GM18951 (cell line): ENCODE data around the gene NDUFC2.
"Not testable (repeated sequence)": the region's sequence is repeated elsewhere in the genome, so short reads cannot be mapped to it uniquely, and the experiment has no call there.

ENCODE experiments used
- POLR2A ChIP-seq: IDR thresholded peaks from 4 replicates; pipeline ENCODE4 v1.6.1; 2011; ENCODE audit warnings: mild to moderate bottlenecking; ENCODE audit not compliant: insufficient read length, insufficient read depth; ENCODE audit errors: extremely low read depth
- in situ Hi-C: fragments of 300-500 bp; cut with MboI; formaldehyde crosslinking; loops from one replicate; pipeline ENCODE4 v1.12.0; 2022; ENCODE audit warnings: low sequenced_read_pairs, mixed read lengths, inconsistent platforms; ENCODE audit not compliant: unreplicated experiment

The NDUFC2 gene

DNA sequence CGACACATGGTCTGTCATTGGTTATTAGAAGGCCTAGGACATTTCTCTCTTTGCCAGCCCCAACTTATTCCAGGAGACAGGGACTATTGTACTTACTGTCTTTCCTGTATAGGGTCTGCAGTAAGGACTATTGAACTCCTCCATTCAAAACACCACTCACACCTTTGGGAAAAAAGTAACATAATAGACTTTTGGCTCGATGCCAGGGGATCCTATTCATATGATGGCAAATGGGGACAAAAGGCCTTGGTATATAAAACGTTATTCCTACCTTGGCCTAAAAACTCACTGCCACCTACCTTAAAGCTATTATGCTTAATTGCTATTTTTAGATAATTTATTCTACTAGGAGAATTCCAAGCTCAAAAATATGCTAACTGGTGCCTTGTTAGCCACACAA lies 6.3 kb upstream of the NDUFC2 start:
- in situ Hi-C loops: no loop called here
- no peak for TF ChIP-seq POLR2A

DNA sequence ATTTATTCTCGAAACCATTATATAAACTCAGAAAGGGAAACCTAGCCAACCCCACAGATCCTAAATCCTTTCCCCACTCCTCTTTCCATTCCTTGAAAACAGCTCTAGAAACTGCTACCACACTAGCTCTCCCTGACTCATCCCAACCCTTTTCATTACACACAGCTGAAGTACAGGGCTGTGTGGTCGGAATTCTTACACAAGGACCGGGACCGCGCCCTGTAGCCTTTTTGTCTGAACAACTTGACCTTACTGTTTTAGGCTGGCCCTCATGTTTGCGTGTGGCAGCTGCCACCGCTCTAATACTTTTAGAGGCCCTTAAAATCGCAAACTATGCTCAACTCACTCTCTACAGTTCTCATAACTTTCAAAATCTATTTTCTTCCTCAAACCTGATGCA lies 4.8 kb upstream of the NDUFC2 start:
- in situ Hi-C loops: not testable (repeated sequence)

DNA sequence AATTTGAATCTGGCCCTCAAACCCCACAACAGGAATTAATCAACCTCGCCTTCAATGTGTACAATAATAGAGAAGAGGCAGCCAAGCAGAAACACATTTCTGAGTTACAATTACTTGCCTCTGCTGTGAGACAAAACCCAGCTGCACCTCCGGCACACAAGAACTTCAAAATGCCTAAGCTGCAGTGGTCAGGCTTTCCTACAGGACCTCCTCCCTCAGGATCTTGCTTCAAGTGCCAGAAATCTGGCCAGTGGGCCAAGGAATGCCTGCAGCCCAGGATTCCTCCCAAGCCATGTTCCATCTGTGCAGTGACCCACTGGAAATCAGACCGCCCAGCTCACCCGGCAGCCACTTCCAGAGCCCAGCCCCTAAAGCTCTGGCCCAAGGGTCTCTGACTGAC lies 3.4 kb upstream of the NDUFC2 start:
- no peak for TF ChIP-seq POLR2A
- in situ Hi-C loops: no loop called here

DNA sequence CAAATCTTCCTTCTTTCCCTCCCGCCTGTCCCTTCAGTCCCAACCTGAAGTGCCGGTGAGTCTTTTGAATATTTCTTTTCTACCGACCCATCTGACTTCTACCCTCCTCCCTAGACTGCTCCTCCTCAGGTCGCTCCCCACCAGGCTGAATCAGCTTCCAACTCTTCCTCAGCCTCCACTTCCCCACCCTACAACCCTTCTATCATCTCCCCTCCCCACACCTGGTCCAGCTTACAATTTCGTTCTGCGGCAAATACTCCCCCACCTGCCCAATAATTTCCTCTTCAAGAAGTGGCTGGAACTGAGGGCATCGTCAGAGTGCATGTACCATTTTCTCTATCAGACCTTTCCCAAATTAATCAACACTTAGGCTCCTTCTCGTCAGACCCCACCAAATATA lies 2.5 kb upstream of the NDUFC2 start:
- in situ Hi-C loops: no loop called here

DNA sequence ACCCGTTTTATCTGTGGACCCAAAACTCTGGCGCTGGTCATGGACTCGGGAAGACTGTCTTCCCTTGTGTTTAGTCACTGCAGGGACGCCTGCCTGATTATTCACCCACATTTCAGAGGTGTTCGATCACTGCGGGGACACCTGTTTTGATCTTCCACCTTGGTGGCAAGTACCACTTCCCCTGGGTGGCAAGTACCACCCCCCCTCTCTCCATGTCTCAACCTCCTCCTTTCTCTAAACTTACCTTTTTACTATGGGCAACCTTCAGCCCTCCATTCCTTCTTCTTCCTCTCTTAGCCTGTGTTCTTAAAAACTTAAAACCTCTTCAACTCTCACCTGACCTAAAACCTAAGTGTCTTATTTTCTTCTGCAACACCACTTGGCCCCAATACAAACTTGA lies 1.9 kb upstream of the NDUFC2 start:
- TF ChIP-seq POLR2A: no peak
- in situ Hi-C loops: no loop called here

More for the DNA sequence above, 2.5 kb upstream of the NDUFC2 start:
- no peak for TF ChIP-seq POLR2A

DNA sequence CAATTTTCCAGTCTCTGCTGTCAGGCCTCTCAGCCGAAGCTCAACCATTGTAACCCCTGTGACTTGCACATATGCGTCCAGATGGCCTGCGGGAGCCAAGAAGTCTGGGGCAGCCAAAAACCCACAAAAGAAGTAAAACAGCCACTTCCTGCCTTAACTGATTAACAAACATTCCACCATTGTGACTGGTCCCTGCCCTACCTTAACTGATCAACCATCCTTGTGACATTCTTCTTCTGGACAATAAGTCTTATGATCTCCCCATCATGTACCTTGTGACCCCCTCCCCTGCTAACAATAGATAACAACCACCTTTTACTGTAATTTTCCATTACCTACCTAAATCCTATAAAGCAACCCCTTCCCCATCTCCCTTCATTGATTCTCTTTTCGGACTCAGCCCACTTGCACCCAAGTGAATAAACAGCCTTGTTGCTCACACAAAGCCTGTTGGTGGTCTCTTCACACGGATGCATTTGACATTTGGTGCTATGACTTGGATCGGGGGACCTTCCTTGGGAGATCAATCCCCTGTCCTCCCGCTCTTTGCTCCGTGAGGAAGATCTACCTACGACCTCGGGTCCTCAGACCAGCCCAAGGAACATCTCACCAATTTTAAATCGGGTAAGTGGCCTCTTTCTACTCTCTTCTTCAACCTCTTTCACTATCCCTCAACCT lies 1.3 kb upstream of the NDUFC2 start:
- in situ Hi-C loops: no loop called here
- TF ChIP-seq POLR2A: no peak

DNA sequence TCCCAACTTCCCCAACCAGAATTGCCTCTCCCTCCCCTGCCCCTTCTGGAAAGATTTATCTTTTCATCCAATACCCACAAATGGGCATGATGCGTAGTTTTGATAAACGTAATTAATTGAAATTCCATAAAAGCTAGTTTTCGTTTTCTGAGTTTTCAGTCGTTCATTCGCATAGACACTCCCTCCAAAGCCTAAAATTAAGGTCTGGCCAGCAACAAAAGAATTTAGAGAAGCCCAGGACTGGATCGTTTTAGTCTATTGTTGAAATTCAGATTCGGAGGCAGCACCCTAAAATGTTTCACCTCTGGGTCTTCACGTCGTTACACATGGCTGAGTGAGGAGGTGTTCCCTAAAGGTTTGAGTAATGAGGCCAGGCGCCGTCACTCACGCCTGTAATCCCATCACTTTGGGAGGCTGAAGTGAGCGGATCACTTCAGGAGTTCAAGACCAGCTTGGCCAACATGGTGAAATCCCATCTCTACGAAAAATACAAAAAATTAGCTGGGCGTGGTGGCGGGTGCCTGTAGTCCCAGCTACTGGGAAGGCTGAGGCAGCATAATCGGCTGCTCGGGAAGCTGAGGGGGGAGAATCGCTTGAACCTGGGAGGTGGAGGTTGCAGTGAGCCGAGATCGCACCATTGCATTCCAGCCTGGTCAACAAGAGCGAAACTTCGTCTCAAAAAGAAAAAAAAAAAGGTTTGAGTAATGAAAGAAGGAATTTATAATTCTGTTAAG lies 589 bp upstream of the NDUFC2 start:
- in situ Hi-C loops: no loop called here
- no peak for TF ChIP-seq POLR2A

DNA sequence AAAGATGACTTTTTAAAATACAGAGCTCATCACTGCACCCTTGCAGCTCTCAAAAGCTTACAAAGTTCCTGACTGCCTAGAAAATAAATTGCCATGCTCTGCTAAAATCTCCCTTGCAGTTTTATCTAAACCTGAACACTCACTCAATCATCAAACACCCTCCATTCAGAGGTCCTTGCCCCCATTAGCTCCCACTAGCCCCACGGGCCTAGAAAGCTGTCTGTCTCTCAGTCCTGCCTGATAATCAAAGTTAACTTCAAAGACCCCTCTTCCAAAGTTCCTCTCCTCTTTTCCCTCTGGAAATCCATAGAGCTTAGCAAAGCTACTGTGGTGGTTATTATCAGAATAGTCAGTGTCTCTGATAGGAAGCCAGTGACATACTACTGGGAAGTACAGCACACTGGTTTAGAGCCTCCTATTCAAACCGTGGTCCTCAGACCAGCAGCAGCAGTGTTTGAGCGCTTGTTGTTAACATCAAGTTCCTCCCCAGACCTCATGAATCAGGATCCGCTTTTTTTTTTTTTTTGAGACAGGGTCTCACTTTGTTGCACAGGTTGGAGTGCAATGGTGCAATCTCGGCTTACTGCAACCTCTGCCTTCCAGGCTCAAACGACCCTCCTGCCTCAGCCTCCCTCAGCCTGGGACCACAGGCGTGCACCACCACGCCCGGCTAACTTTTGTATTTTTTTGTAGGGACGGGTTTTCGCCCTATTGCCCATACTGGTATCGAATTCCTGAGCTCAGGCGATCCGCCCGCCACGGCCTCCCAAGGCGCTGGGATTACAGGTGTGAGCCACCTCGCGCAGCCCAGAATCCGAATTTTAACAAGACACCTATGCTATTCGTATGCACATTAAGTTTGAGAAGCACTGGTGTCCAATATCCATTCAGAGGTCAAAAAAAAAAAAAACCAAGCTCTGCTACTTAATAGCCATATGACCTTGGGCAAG lies 1.2 kb downstream of the NDUFC2 start:
- in situ Hi-C loops: no loop called here

DNA sequence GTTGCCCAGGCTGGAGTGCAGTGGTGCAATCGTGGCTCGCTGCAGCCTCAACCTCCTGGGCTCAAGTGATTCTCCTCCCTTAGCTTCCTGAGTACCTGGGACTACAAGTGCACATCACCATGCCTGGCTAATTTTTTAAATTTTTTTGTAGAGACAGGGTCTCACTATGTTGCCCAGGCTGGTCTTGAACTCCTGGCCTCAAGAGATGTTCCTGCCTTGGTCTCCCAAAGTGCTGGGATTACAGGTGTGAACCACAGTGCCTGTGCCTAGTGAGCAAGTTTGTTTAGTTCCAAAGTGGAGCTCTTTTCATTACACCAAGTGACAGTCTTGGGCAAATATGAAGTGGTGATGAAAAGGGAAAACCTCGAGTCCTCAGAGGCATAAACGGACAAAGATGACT lies 2.1 kb downstream of the NDUFC2 start:
- in situ Hi-C loops: not testable (repeated sequence)

More for the DNA sequence above, 1.2 kb downstream of the NDUFC2 start:
- no peak for TF ChIP-seq POLR2A

DNA sequence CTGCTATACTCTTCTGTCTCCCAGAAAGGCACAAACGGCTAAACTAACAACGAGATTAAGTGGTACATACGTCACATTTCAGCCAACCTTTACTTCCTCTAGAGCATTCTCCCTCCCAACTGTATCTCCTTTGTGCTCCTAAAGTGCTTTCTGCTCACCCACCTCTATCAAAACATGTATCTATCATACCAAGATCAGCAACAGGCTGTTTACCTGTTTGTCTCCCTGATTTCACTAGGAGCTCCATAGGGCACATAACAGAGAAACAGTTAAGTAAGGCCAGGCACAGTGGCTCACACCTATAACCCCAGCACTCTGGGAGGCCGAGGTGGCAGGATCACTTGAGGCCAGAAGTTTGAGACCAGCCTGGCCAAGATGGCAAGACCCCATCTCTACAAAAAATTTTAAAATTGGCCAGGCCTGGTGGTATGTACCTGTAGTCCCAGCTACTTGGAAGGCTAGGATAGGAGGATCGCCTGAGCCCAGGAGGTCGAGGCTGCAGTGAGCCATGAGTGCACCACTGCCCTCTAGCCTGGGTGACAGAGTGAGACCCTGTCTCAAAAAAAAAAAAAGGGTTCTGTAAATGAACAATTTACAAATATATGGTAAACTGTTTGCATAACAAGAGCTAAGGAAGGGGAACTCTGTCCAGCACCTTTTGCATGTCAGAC lies 2.8 kb downstream of the NDUFC2 start:
- in situ Hi-C loops: no loop called here
- TF ChIP-seq POLR2A: no peak

DNA sequence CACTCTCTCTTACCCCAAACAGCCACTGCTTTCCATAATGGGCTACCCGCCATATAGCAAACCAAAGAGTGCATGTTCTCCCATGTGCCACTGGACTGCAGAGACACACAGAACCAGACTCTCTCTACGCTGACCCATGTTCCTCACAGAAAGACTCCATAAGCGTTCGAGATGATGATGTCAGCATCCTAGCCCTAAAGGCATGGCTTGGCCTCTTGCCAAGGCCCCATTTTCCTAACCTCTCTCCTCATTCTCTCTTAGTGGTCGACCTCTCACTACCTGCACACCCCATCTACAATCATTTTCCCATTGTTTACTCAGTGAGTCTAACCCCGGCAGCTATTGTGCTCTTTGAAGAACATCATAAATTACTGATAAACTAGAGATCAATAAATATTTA lies 4.9 kb downstream of the NDUFC2 start:
- in situ Hi-C loops: no loop called here
- TF ChIP-seq POLR2A: no peak

DNA sequence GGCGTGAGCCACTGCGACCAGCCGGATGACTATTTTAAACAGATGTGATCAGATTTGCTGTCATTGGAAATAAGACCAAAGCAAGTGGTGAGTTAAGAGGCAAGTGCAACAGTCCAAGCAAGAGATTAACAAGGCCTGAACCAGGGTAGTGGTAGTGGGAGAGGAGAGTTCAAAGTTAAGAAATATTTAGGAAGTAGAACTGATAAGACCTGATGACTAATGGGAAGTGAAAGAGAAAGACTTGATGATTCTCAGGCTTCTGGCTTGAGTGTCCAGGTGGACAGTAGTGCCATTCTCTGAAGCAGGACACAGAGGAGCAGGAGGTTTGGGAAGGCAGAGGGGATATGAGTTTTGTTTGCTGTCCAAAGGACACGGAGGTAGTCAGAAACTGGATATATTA lies 7.2 kb downstream of the NDUFC2 start:
- no peak for TF ChIP-seq POLR2A
- in situ Hi-C loops: no loop called here

DNA sequence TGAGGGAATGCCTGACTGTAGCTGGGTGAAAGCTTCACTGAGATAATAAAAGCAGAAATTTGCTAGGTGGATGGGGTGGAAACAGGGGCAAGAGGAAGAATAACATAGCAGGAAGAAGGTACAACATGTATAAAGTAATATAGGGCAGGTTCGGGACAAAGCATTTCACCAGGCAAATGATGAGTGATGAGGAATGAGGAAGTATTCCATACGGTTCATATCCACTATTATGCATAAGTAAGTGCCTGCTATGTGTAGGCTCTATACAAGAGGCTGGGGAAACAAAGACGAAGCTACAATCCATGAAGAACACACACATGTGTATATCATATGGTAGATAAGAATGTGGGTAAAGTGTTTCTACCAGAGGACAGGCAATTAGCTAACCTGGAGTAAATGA lies 7.9 kb downstream of the NDUFC2 start:
- in situ Hi-C loops: no loop called here
- no peak for TF ChIP-seq POLR2A
